HCT116 (cell line): ENCODE results near the gene CCDC142. TPM values are rescaled to one million over a fixed set of nuclear protein-coding genes. Genes with fewer than 3 reads are reported as not detected.

ENCODE experiments used
- ATAC-seq: fragments of 200-7000 bp; cut with Tn5 transposase; 2 replicates; pipeline ENCODE4 v1.9.1; 2020; ENCODE audit warnings: mild to moderate bottlenecking, moderate library complexity
- BruUV-seq: library from RNA; stranded (reverse); fragments of 400-500 nt; replicated peaks from 2 replicates; lab custom pipeline; 2021; lab: Mats Ljungman, UMichigan
- CTCF ChIA-PET: fragments of 300-600 bp; sonication (Branson Sonifier 250); formaldehyde crosslinking; loops from one replicate; lab custom pipeline; 2021; ENCODE audit warnings: antibody characterized with exemption; lab: Charles Lee
- POLR2A ChIA-PET: fragments of 300-600, 350-600 bp; sonication (Branson Sonifier 250); formaldehyde crosslinking; loops from one replicate; lab custom pipeline; 2021; ENCODE audit warnings: antibody characterized with exemption; lab: Charles Lee
- RAD21 ChIA-PET, 2 experiments: fragments of 300-600 bp; sonication (Branson Sonifier 250); formaldehyde crosslinking; loops; one replicate each; lab custom pipeline; 2023; ENCODE audit warnings: low total read pairs in 2 of 2; ENCODE audit not compliant: uncharacterized antibody in 2 of 2, unreplicated experiment in 2 of 2, low non-redundant PET in 1 of 2; lab: Charles Lee
- DNase-seq: peaks from one replicate; pipeline ENCODE4 v3.0.0-alpha.2; 2010; ENCODE audit warnings: low read depth, low spot score
- H2AFZ ChIP-seq: fragments of 200-600 bp; shearing (Covaris generic), sonication (generic); 2 replicates; pipeline ENCODE4 v1.6.1; 2017; ENCODE audit warnings: low read depth, mixed run types, mixed read lengths, antibody characterized with exemption, low read length; ENCODE audit not compliant: poor library complexity, severe bottlenecking
- H3K27ac ChIP-seq: 2 replicates; pipeline ENCODE4 v1.5.1; 2012; ENCODE audit warnings: low read depth, low read length
- H3K27me3 ChIP-seq: fragments of 200-600 bp; sonication (generic); 2 replicates; pipeline ENCODE4 v1.6.1; 2016; ENCODE audit warnings: mixed run types, low read length, mixed read lengths; ENCODE audit not compliant: insufficient read depth
- H3K36me3 ChIP-seq, 2 experiments: fragments of 200-500 bp in 1 of 2; fragments of 200-600 bp in 1 of 2; sonication (Bioruptor generic) in 1 of 2; sonication (generic) in 1 of 2; 2 replicates each; pipeline versions ENCODE4 v1.5.1 to v1.6.1; 2014 to 2016; ENCODE audit warnings: low read length in 2 of 2, inconsistent platforms in 1 of 2, mixed read lengths in 1 of 2, mixed run types in 1 of 2; ENCODE audit not compliant: insufficient read depth in 2 of 2, control insufficient read depth in 1 of 2
- H3K4me1 ChIP-seq, 2 experiments: fragments of 200-600 bp in 1 of 2; sonication (generic) in 1 of 2; 2 replicates each; pipeline versions ENCODE4 v1.5.1 to v1.6.1; 2012 to 2017; ENCODE audit warnings: low read length in 2 of 2, inconsistent platforms in 1 of 2, mild to moderate bottlenecking in 1 of 2, mixed read lengths in 1 of 2, mixed run types in 1 of 2, moderate library complexity in 1 of 2; ENCODE audit not compliant: insufficient read depth in 2 of 2, control insufficient read depth in 1 of 2
- H3K4me2 ChIP-seq: fragments of 200-600 bp; sonication (generic); 2 replicates; pipeline ENCODE4 v1.6.1; 2017; ENCODE audit warnings: mixed run types, low read length, mixed read lengths
- H3K4me3 ChIP-seq, 2 experiments: fragments of 200-600 bp in 1 of 2; sonication (generic) in 1 of 2; replicated peaks in 1 of 2; 2 replicates each; pipeline ENCODE4 v1.5.1; 2011 to 2016; ENCODE audit warnings: low read length in 2 of 2, control low read depth in 1 of 2, low read depth in 1 of 2, mild to moderate bottlenecking in 1 of 2, mixed read lengths in 1 of 2, mixed run types in 1 of 2
- H3K79me2 ChIP-seq: fragments of 200-600 bp; sonication (generic); 2 replicates; pipeline ENCODE4 v1.6.1; 2017; ENCODE audit warnings: mild to moderate bottlenecking, mixed run types, low read length, moderate library complexity, mixed read lengths; ENCODE audit not compliant: insufficient read depth
- H3K9ac ChIP-seq: fragments of 200-600 bp; sonication (generic); 2 replicates; pipeline ENCODE4 v1.6.1; 2016; ENCODE audit warnings: low read length, mixed read lengths
- H3K9me2 ChIP-seq: fragments of 200-600 bp; sonication (generic), shearing (Covaris generic); 2 replicates; pipeline ENCODE4 v1.6.1; 2017; ENCODE audit warnings: mixed run types, mild to moderate bottlenecking, moderate library complexity; ENCODE audit not compliant: insufficient read depth
- H3K9me3 ChIP-seq, 2 experiments: fragments of 200-500 bp in 1 of 2; fragments of 200-600 bp in 1 of 2; sonication (Bioruptor generic) in 1 of 2; sonication (generic) in 1 of 2; 2 replicates each; pipeline ENCODE4 v1.6.1; 2014 to 2017; ENCODE audit warnings: low read length in 2 of 2, mixed read lengths in 2 of 2, inconsistent platforms in 1 of 2, low read depth in 1 of 2, mild to moderate bottlenecking in 1 of 2, mixed run types in 1 of 2, moderate library complexity in 1 of 2; ENCODE audit not compliant: control insufficient read depth in 1 of 2, insufficient read depth in 1 of 2
- H4K20me1 ChIP-seq: fragments of 200-600 bp; sonication (generic), shearing (Covaris generic); 2 replicates; pipeline ENCODE4 v1.6.1; 2017; ENCODE audit warnings: mixed run types, mild to moderate bottlenecking, moderate library complexity; ENCODE audit not compliant: insufficient read depth
- CBX3 ChIP-seq: IDR thresholded peaks from 2 replicates; pipeline ENCODE4 v1.6.1; 2012; ENCODE audit warnings: low read depth
- CEBPB ChIP-seq: IDR thresholded peaks from 2 replicates; pipeline ENCODE4 v1.6.1; 2012; ENCODE audit warnings: low read depth
- EZH2 ChIP-seq: fragments of 200-600 bp; sonication (generic); IDR thresholded peaks from 2 replicates; pipeline ENCODE4 v1.6.1; 2017; ENCODE audit warnings: antibody characterized with exemption, mixed run types
- EZH2phosphoT487 ChIP-seq: fragments of 200-600 bp; IDR thresholded peaks from 2 replicates; pipeline ENCODE4 v1.6.1; 2018; ENCODE audit warnings: antibody characterized with exemption, borderline replicate concordance
- JUND ChIP-seq: IDR thresholded peaks from 2 replicates; pipeline ENCODE4 v1.6.1; 2012
- POLR2A ChIP-seq: IDR thresholded peaks from 2 replicates; pipeline ENCODE4 v1.7.0; 2011; ENCODE audit warnings: borderline replicate concordance; ENCODE audit not compliant: insufficient read depth, insufficient read length; ENCODE audit errors: extremely low read depth
- POLR2AphosphoS5 ChIP-seq: IDR thresholded peaks from 2 replicates; pipeline ENCODE4 v1.6.1; 2011; ENCODE audit warnings: mild to moderate bottlenecking, low read depth, low read length, moderate library complexity
- RAD21 ChIP-seq: IDR thresholded peaks from 2 replicates; pipeline ENCODE4 v1.6.1; 2012; ENCODE audit warnings: low read depth, mild to moderate bottlenecking
- SIN3A ChIP-seq: IDR thresholded peaks from 2 replicates; pipeline ENCODE4 v1.6.1; 2012; ENCODE audit warnings: low read depth
- SP1 ChIP-seq: IDR thresholded peaks from 2 replicates; pipeline ENCODE4 v1.6.1; 2012; ENCODE audit warnings: low read depth
- ZFX ChIP-seq: fragments of 450-650 bp; IDR thresholded peaks from 2 replicates; pipeline ENCODE4 v1.6.1; 2017
- ZNF274 ChIP-seq: fragments of 200-500 bp; sonication (Bioruptor generic); IDR thresholded peaks from 2 replicates; pipeline ENCODE4 v1.6.1; 2014; ENCODE audit warnings: mild to moderate bottlenecking, low read depth, low read length, inconsistent platforms
- intact Hi-C: fragments of 100-400 bp; cut with micrococcal nuclease; formaldehyde crosslinking; loops from 2 replicates; pipeline ENCODE4 v1.10.0; 2022
- total RNA-seq: library from RNA; stranded (reverse); gene quantifications from one replicate; pipeline ENCODE4 v1.2.1, GENCODE V29; 2021; ENCODE audit not compliant: unreplicated experiment
- TF ChIP-seq, protein P1 (sequence below): IDR thresholded peaks from 2 replicates; pipeline ENCODE4 v1.6.1; 2012
- TF ChIP-seq, protein P2 (sequence below): IDR thresholded peaks from 2 replicates; pipeline ENCODE4 v1.6.1; 2012; ENCODE audit warnings: low read depth

CCDC142 gene
- total RNA-seq, 1 experiment from 2014 or later, result 15.0 TPM

DNA sequence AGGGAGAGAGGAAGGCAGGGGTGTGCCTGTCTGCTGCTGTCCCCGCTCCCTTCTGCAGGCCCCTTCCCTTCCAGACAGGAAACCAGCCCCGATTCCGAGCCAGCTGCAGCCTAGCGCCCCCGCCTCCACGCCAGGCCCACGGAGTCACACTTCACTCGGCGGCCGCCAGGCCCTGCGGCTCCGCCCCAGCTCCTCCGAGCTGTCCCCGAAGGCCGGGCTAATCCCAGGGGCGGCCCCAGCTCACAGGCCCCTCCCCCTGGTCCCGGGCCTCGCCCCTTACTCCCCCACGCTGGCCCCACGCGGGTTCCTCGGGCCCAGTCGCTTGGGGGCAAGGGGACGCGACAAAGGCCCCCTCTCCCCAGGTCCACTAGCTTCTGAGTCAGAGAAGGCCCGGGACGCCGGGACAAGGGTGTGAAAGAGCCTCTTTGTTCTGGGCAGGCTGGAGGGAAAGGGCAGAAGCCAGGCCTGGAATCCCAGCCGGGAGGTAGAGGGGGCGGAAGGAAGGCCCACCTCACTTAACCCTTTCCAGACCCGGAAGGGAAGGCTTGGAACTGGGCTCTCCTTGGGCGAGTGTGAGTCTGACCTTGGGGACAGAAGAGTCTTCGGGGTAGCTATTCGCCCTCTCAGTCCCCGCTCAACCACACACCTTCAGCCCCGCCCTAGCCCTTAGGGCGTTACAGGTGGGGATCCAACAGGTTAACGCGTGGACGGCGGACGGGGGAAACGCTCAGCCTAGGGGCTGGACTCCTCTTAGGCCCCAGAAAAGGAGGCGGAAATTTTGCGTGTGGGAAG, 42.2 kb downstream of the CCDC142 start (continued):
- TF ChIP-seq, protein P1, sequence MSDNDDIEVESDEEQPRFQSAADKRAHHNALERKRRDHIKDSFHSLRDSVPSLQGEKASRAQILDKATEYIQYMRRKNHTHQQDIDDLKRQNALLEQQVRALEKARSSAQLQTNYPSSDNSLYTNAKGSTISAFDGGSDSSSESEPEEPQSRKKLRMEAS, result no peak
- TF ChIP-seq CEBPB, result no peak
- TF ChIP-seq POLR2A, result no peak
- TF ChIP-seq SIN3A, result no peak
- TF ChIP-seq, protein P2, sequence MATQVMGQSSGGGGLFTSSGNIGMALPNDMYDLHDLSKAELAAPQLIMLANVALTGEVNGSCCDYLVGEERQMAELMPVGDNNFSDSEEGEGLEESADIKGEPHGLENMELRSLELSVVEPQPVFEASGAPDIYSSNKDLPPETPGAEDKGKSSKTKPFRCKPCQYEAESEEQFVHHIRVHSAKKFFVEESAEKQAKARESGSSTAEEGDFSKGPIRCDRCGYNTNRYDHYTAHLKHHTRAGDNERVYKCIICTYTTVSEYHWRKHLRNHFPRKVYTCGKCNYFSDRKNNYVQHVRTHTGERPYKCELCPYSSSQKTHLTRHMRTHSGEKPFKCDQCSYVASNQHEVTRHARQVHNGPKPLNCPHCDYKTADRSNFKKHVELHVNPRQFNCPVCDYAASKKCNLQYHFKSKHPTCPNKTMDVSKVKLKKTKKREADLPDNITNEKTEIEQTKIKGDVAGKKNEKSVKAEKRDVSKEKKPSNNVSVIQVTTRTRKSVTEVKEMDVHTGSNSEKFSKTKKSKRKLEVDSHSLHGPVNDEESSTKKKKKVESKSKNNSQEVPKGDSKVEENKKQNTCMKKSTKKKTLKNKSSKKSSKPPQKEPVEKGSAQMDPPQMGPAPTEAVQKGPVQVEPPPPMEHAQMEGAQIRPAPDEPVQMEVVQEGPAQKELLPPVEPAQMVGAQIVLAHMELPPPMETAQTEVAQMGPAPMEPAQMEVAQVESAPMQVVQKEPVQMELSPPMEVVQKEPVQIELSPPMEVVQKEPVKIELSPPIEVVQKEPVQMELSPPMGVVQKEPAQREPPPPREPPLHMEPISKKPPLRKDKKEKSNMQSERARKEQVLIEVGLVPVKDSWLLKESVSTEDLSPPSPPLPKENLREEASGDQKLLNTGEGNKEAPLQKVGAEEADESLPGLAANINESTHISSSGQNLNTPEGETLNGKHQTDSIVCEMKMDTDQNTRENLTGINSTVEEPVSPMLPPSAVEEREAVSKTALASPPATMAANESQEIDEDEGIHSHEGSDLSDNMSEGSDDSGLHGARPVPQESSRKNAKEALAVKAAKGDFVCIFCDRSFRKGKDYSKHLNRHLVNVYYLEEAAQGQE, result no peak
- TF ChIP-seq RAD21, result no peak
- peak; percentile 82 for TF ChIP-seq ZFX
- TF ChIP-seq EZH2phosphoT487, result no peak

DNA sequence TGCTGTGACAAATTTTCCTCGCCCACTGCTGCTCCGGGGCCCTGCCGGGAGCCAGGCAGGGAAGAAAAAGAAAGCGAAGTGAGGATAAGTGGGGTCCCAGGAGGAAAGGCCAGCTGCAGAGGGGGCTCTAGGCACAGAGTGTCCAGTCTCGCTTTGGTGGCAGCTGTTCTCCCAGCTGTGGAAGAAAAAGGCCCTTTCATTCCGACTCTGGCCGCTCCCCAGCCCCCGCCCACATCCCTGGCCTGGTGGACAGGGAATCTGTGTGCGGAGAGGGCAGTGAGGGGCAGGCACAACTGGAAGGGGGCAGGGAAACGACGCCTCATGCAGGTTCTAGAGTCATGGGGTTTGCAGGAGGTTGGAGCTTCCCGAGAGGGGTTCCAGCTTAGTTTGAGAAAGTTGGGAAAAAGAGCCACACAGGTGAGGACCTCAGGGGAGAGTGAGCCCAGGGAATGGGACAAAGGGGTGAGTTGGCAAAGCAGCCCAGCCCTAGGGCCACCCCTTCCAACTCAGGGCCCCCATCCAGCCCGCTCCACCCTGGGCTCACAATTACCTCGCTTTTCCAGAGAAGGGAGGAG, 42.9 kb downstream of the CCDC142 start:
- H2AFZ ChIP-seq, result no peak overlapping the region
- intact Hi-C loops, result loop anchor here (1.0 kb wide), 2 partner anchors 14 to 17 kb away; no protein-coding TSS in a partner anchor

More for the DNA sequence above, 42.9 kb downstream of the CCDC142 start:
- BruUV-seq, result no TSS peak
- Histone ChIP-seq H3K9ac (peak overlapping the region; percentile 78), H3K4me2 (peak overlapping the region; percentile 91), H3K4me1 (peaks cover 28 to 46% of the 10 kb centered on the region in 2 experiments), H3K4me3 (peak overlapping the region; percentile 66 to 69), H4K20me1 (no peaks in the 10 kb centered on the region; the same call in 1 of the 2 replicates), H3K9me3 (no peaks in the 10 kb centered on the region), H3K79me2 (peaks cover 59% of the 10 kb centered on the region), H3K27me3 (no peaks in the 10 kb centered on the region), H3K27ac (peak overlapping the region; percentile 99), H3K9me2 (no peaks in the 10 kb centered on the region), H3K36me3 (peaks cover 0 to 13% of the 10 kb centered on the region in 2 experiments; a peak in 1 of 4 replicates)
- ChIA-PET POLR2A (interaction anchor here (0.9 to 1.6 kb wide), 8 partner anchors 9 to 48 kb away, joined by 3 to 10 read pairs (median 4); partner anchors contain the start of genes INO80B, MRPL53 and WBP1), CTCF (interaction anchor here (1.3 to 1.4 kb wide), 3 partner anchors 43 to 105 kb away, joined by 3 to 6 read pairs (median 4); partner anchors contain the start of genes CCDC142 and TTC31), RAD21 (interaction anchor here in 1 of 2 experiments (0.5 kb wide), 1 partner anchor 34 kb away, joined by 4 read pairs; no protein-coding TSS in a partner anchor)
- ATAC-seq (no peak; the same call in 1 of the 2 replicates), DNase-seq (no peak)
- TF ChIP-seq POLR2AphosphoS5, result no peak
- no peak for TF ChIP-seq JUND
- TF ChIP-seq EZH2, result no peak
- no peak for TF ChIP-seq SP1
- TF ChIP-seq POLR2A, result no peak
- TF ChIP-seq SIN3A, result no peak
- no peak for TF ChIP-seq CBX3
- no peak for TF ChIP-seq ZNF274
